Measurements from ENCODE around the gene MAP3K12.
A peak's percentile ranks its signal among the peaks of the same experiment; 100 is the strongest.
"Not testable (repeated sequence)": the region's sequence is repeated elsewhere in the genome, so short reads cannot be mapped to it uniquely, and the experiment has no call there.

The MAP3K12 gene

GRCh38 chr12:53456654-53457366 lies 42.4 kb downstream of the MAP3K12 start:
- in situ Hi-C loops (cut with HindIII; ENCODE audit: low pct_ligation_motif_present, low pct_unique_long_range_greater_than_20kb, low sequenced_read_pairs) = no loop called here

GRCh38 chr12:53454707-53455106 lies 44.6 kb downstream of the MAP3K12 start:
- in situ Hi-C loops (cut with HindIII; ENCODE audit: low pct_ligation_motif_present, low pct_unique_long_range_greater_than_20kb, low sequenced_read_pairs) = no loop called here
- no peak for DNase-seq

More at GRCh38 chr12:53456654-53457366, 42.4 kb downstream of the MAP3K12 start:
- DNase-seq = no peak

- no peak for DNase-seq
- in situ Hi-C loops (cut with HindIII; ENCODE audit: low pct_ligation_motif_present, low pct_unique_long_range_greater_than_20kb, low sequenced_read_pairs) = no loop called here
Observed at GRCh38 chr12:53453953-53454640, 45.2 kb downstream of the MAP3K12 start.

GRCh38 chr12:53452159-53453077 lies 46.8 kb downstream of the MAP3K12 start:
- peak; percentile 94 for DNase-seq
- in situ Hi-C loops (cut with HindIII; ENCODE audit: low pct_ligation_motif_present, low pct_unique_long_range_greater_than_20kb, low sequenced_read_pairs) = no loop called here

GRCh38 chr12:53451661-53452158 lies 47.5 kb downstream of the MAP3K12 start, which contains the start of gene PCBP2:
Gene PCBP2, plus strand, starts transcription at chr12:53452102. Its CDS starts 2,699 bp downstream, at chr12:53454801.
- peak; percentile 100 for DNase-seq
- in situ Hi-C loops (cut with HindIII; ENCODE audit: low pct_ligation_motif_present, low pct_unique_long_range_greater_than_20kb, low sequenced_read_pairs) = no loop called here

- DNase-seq = no peak
- in situ Hi-C loops (cut with HindIII; ENCODE audit: low pct_ligation_motif_present, low pct_unique_long_range_greater_than_20kb, low sequenced_read_pairs) = no loop called here
Observed at GRCh38 chr12:53450936-53451335, 48.3 kb downstream of the MAP3K12 start.

- in situ Hi-C loops (cut with HindIII; ENCODE audit: low pct_ligation_motif_present, low pct_unique_long_range_greater_than_20kb, low sequenced_read_pairs); DNase-seq: not testable (repeated sequence)
Observed at GRCh38 chr12:53444593-53445325, 54.5 kb downstream of the MAP3K12 start.

GRCh38 chr12:53443955-53444354 lies 55.3 kb downstream of the MAP3K12 start:
- in situ Hi-C loops (cut with HindIII; ENCODE audit: low pct_ligation_motif_present, low pct_unique_long_range_greater_than_20kb, low sequenced_read_pairs) = no loop called here
- DNase-seq = no peak

- in situ Hi-C loops (cut with HindIII; ENCODE audit: low pct_ligation_motif_present, low pct_unique_long_range_greater_than_20kb, low sequenced_read_pairs) = no loop called here
- peak; percentile 100 for DNase-seq
Observed at GRCh38 chr12:53441040-53441833, 58.0 kb downstream of the MAP3K12 start, which contains the start of gene PRR13. Gene PRR13, plus strand, starts transcription at chr12:53441734. Its CDS starts 981 bp downstream, at chr12:53442715.

GRCh38 chr12:53439582-53439981 lies 59.7 kb downstream of the MAP3K12 start:
- DNase-seq; in situ Hi-C loops (cut with HindIII; ENCODE audit: low pct_ligation_motif_present, low pct_unique_long_range_greater_than_20kb, low sequenced_read_pairs): not testable (repeated sequence)

GRCh38 chr12:53435326-53435725 lies 63.9 kb downstream of the MAP3K12 start:
- in situ Hi-C loops (cut with HindIII; ENCODE audit: low pct_ligation_motif_present, low pct_unique_long_range_greater_than_20kb, low sequenced_read_pairs); DNase-seq: not testable (repeated sequence)

GRCh38 chr12:53431187-53431586 lies 68.1 kb downstream of the MAP3K12 start:
- DNase-seq = no peak
- in situ Hi-C loops (cut with HindIII; ENCODE audit: low pct_ligation_motif_present, low pct_unique_long_range_greater_than_20kb, low sequenced_read_pairs) = no loop called here

GRCh38 chr12:53430116-53430515 lies 69.1 kb downstream of the MAP3K12 start:
- in situ Hi-C loops (cut with HindIII; ENCODE audit: low pct_ligation_motif_present, low pct_unique_long_range_greater_than_20kb, low sequenced_read_pairs) = no loop called here

More at GRCh38 chr12:53430116-53430515, 69.1 kb downstream of the MAP3K12 start:
- no peak for DNase-seq

Data from ACHN (cell line).